Measurements from ENCODE around the gene C1orf198. TPM values are rescaled to one million over a fixed set of nuclear protein-coding genes. Genes with fewer than 3 reads are reported as not detected.

The C1orf198 gene
- polyA plus RNA-seq, 3 donors = 1.3 to 2.7 (median 1.6) TPM

DNA sequence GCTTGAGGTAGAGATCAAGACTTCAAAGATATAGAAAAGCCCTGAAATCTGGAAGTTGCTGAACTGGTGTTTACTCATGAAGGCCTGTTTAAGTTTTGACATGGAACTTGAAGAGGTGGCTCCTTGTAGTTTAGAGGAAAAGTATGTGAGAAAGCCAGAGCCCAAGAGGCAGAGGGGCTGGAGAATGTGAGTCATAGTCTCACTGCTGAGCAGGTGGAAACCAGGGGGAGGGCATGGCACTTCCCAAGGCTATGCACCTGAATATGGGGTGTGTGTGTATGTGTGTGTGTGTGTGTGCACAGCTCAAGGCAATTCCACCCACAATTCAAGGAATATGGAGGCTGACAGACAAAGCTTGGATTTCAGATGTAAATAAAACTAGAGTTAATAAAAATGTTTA is 46.8 kb upstream of the C1orf198 start:
- no peak for DNase-seq
- H3K27ac ChIP-seq (ENCODE audit: low read depth in 1 of 2, low read length in 2 of 2) = no peak overlapping the region
- H3K79me2 ChIP-seq (ENCODE audit: insufficient read depth, low read length) = no peaks in the 10 kb centered on the region
- no peaks in the 10 kb centered on the region for H3K27me3 Mint-ChIP-seq (ENCODE audit: low read depth in 3 of 3)
- H3K27me3 ChIP-seq (ENCODE audit: control insufficient read depth in 2 of 2, insufficient read depth in 2 of 2, low read length in 2 of 2) = no peaks in the 10 kb centered on the region
- TF ChIP-seq, protein P1, sequence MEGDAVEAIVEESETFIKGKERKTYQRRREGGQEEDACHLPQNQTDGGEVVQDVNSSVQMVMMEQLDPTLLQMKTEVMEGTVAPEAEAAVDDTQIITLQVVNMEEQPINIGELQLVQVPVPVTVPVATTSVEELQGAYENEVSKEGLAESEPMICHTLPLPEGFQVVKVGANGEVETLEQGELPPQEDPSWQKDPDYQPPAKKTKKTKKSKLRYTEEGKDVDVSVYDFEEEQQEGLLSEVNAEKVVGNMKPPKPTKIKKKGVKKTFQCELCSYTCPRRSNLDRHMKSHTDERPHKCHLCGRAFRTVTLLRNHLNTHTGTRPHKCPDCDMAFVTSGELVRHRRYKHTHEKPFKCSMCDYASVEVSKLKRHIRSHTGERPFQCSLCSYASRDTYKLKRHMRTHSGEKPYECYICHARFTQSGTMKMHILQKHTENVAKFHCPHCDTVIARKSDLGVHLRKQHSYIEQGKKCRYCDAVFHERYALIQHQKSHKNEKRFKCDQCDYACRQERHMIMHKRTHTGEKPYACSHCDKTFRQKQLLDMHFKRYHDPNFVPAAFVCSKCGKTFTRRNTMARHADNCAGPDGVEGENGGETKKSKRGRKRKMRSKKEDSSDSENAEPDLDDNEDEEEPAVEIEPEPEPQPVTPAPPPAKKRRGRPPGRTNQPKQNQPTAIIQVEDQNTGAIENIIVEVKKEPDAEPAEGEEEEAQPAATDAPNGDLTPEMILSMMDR (IDR thresholded peaks at IDR 0.05) = no peak
- H3K9ac ChIP-seq (ENCODE audit: insufficient read depth, low read length, poor library complexity, severe bottlenecking) = no peak overlapping the region
- H3K27ac Mint-ChIP-seq = peak overlapping the region in 1 of 7 donors; percentile 33
- no peaks in the 10 kb centered on the region for H3K9me3 Mint-ChIP-seq
- intact Hi-C loops (cut with micrococcal nuclease) = loop anchor here (5.0 kb wide), 3 partner anchors 62 to 297 kb away; partner anchors contain the start of genes ARV1 (in 2 of the 2) and TTC13 (in 2 of the 2)
- H3K4me2 ChIP-seq (replicated peaks; ENCODE audit: extremely low read depth, low read length, poor library complexity, severe bottlenecking) = no peak overlapping the region
- H3K4me3 ChIP-seq (replicated peaks in 1 of 3; ENCODE audit: low read depth in 2 of 3, low read length in 3 of 3) = no peak overlapping the region
- peaks cover 75 to 90% of the 10 kb centered on the region in 2 donors for H3K36me3 Mint-ChIP-seq
- H2AFZ ChIP-seq (ENCODE audit: insufficient read depth, low read depth, low read length, poor library complexity, severe bottlenecking) = no peak overlapping the region
- no peaks in the 10 kb centered on the region for H3K4me1 Mint-ChIP-seq
- no peaks in the 10 kb centered on the region for H3K4me1 ChIP-seq (ENCODE audit: control insufficient read depth in 1 of 2, insufficient read depth in 2 of 2, low read length in 2 of 2)
- H3K9me3 ChIP-seq (replicated peaks in 1 of 2; ENCODE audit: control insufficient read depth in 1 of 2, insufficient read depth in 1 of 2, low read length in 2 of 2) = no peaks in the 10 kb centered on the region
- no peaks in the 10 kb centered on the region for H4K20me1 ChIP-seq (ENCODE audit: insufficient read depth, low read length)
- H3K4me3 Mint-ChIP-seq = no peak overlapping the region
- H3K36me3 ChIP-seq (replicated peaks in 1 of 2; ENCODE audit: control insufficient read depth in 1 of 2, insufficient read depth in 2 of 2, low read length in 2 of 2) = peaks cover 77 to 99% of the 10 kb centered on the region in 2 donors

DNA sequence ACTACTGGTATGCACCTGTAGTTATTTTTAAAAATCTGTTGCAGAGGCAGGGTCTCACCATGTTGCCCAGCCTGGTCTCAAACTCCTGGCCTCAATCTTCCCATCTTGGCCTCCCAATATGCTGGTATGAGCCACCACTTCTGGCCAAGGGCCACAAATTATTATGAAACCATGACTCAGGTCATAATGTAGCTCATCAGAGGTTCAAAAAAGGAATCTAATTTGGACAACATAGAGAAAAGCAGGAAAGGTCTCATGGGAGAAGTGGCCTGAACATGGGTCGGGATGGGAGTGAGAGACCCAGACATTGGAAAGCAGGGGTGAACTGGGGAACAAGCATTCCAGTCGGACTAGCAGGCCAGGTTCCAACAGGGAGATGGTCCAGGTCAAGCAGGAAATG is 45.2 kb upstream of the C1orf198 start:
- no peaks in the 10 kb centered on the region for H3K4me1 Mint-ChIP-seq
- TF ChIP-seq, protein P1 (IDR thresholded peaks at IDR 0.05) = no peak

More for the DNA sequence above, 45.2 kb upstream of the C1orf198 start:
- Histone ChIP-seq H3K9ac (ENCODE audit: insufficient read depth, low read length, poor library complexity, severe bottlenecking) (no peak overlapping the region), H3K27me3 (ENCODE audit: control insufficient read depth in 2 of 2, insufficient read depth in 2 of 2, low read length in 2 of 2) (no peaks in the 10 kb centered on the region), H3K9me3 (replicated peaks in 1 of 2; ENCODE audit: control insufficient read depth in 1 of 2, insufficient read depth in 1 of 2, low read length in 2 of 2) (no peaks in the 10 kb centered on the region), H3K4me3 (replicated peaks in 1 of 3; ENCODE audit: low read depth in 2 of 3, low read length in 3 of 3) (no peak overlapping the region), H2AFZ (ENCODE audit: insufficient read depth, low read depth, low read length, poor library complexity, severe bottlenecking) (no peak overlapping the region), H3K79me2 (ENCODE audit: insufficient read depth, low read length) (no peaks in the 10 kb centered on the region), H3K36me3 (replicated peaks in 1 of 2; ENCODE audit: control insufficient read depth in 1 of 2, insufficient read depth in 2 of 2, low read length in 2 of 2) (peaks cover 75 to 99% of the 10 kb centered on the region in 2 donors), H3K4me1 (ENCODE audit: control insufficient read depth in 1 of 2, insufficient read depth in 2 of 2, low read length in 2 of 2) (no peaks in the 10 kb centered on the region), H3K27ac (ENCODE audit: low read depth in 1 of 2, low read length in 2 of 2) (no peak overlapping the region), H3K4me2 (replicated peaks; ENCODE audit: extremely low read depth, low read length, poor library complexity, severe bottlenecking) (no peak overlapping the region), H4K20me1 (ENCODE audit: insufficient read depth, low read length) (no peaks in the 10 kb centered on the region)
- Mint-ChIP-seq H3K27me3 (ENCODE audit: low read depth in 3 of 3) (no peaks in the 10 kb centered on the region), H3K9me3 (no peaks in the 10 kb centered on the region), H3K27ac (peak overlapping the region in 3 of 7 donors; percentile 19 to 57 (median 43)), H3K36me3 (peaks cover 75 to 92% of the 10 kb centered on the region in 2 donors), H3K4me3 (no peak overlapping the region)
- no peak for DNase-seq
- intact Hi-C loops (cut with micrococcal nuclease) = no loop called here
- WGBS (ENCODE audit: insufficient coverage) = 94% methylated on average over 2 of the region's 2 CpGs

Data from CD14-positive monocyte (primary cell).